Keratinocyte (primary cell): ENCODE measurements around the gene ALX4. TPM values are rescaled to one million over a fixed set of nuclear protein-coding genes. Genes with fewer than 3 reads are reported as not detected.

ENCODE experiments used
- DNase-seq: peaks from one replicate; pipeline ENCODE4 v3.0.0-alpha.2; 2011; ENCODE audit warnings: low read depth, missing footprints, low spot score
- FAIRE-seq: peaks from 2 replicates; lab custom pipeline; 2011; peaks lifted over from hg19 to GRCh38; lab: Jason Lieb, UNC
- H2AFZ ChIP-seq: 2 replicates; pipeline ENCODE4 v1.6.0; 2012; ENCODE audit warnings: low read length, control low read depth, inconsistent platforms; ENCODE audit not compliant: control insufficient read depth
- H3K27ac ChIP-seq: 2 replicates; pipeline ENCODE4 v1.5.1; 2011; ENCODE audit warnings: low read length; ENCODE audit not compliant: control insufficient read depth, insufficient read depth
- H3K27me3 ChIP-seq: 3 replicates; pipeline ENCODE4 v1.6.0; 2011; ENCODE audit warnings: low read length; ENCODE audit not compliant: control insufficient read depth, insufficient read depth; ENCODE audit errors: extremely low read depth
- H3K36me3 ChIP-seq, 2 experiments: 2 replicates in 1 of 2; 3 replicates in 1 of 2; pipeline ENCODE4 v1.5.1; 2011; ENCODE audit warnings: low read length in 2 of 2, mild to moderate bottlenecking in 1 of 2; ENCODE audit not compliant: control insufficient read depth in 2 of 2, insufficient read depth in 2 of 2; ENCODE audit errors: extremely low read depth in 1 of 2
- H3K4me1 ChIP-seq: 3 replicates; pipeline ENCODE4 v1.5.1; 2011; ENCODE audit warnings: low read length; ENCODE audit not compliant: control insufficient read depth, insufficient read depth; ENCODE audit errors: extremely low read depth
- H3K4me2 ChIP-seq: 3 replicates; pipeline ENCODE4 v1.6.0; 2011; ENCODE audit warnings: low read depth, low read length; ENCODE audit not compliant: control insufficient read depth, insufficient read depth; ENCODE audit errors: extremely low read depth
- H3K4me3 ChIP-seq, 3 experiments: fragments of 200-600 bp in 1 of 3; sonication (generic) in 1 of 3; 2 replicates in 2 of 3; 3 replicates in 1 of 3; pipeline ENCODE4 v1.5.1; 2011 to 2016; ENCODE audit warnings: low read length in 3 of 3, mild to moderate bottlenecking in 3 of 3, control low read depth in 2 of 3, inconsistent platforms in 1 of 3, low read depth in 1 of 3, mixed read lengths in 1 of 3, mixed run types in 1 of 3, moderate library complexity in 1 of 3; ENCODE audit not compliant: control insufficient read depth in 2 of 3, insufficient read depth in 2 of 3; ENCODE audit errors: extremely low read depth in 1 of 3
- H3K79me2 ChIP-seq: 2 replicates; pipeline ENCODE4 v1.6.0; 2012; ENCODE audit warnings: low read length; ENCODE audit not compliant: control insufficient read depth, insufficient read depth
- H3K9ac ChIP-seq: 3 replicates; pipeline ENCODE4 v1.6.0; 2011; ENCODE audit warnings: low read length; ENCODE audit not compliant: control insufficient read depth, insufficient read depth; ENCODE audit errors: extremely low read depth
- H3K9me1 ChIP-seq: 3 replicates; pipeline ENCODE4 v1.6.0; 2011; ENCODE audit warnings: low read length; ENCODE audit not compliant: control insufficient read depth, insufficient read depth; ENCODE audit errors: extremely low read depth
- H3K9me3 ChIP-seq: 2 replicates; pipeline ENCODE4 v1.5.1; 2012; ENCODE audit warnings: low read depth, low read length; ENCODE audit not compliant: control insufficient read depth
- H4K20me1 ChIP-seq: 3 replicates; pipeline ENCODE4 v1.6.0; 2011; ENCODE audit warnings: low read length; ENCODE audit not compliant: control insufficient read depth, insufficient read depth; ENCODE audit errors: extremely low read depth
- EZH2 ChIP-seq: IDR thresholded peaks from one replicate; pipeline ENCODE4 v1.6.1; 2012; ENCODE audit warnings: inconsistent platforms, mild to moderate bottlenecking, low read length, moderate library complexity
- dilution Hi-C: fragments of 300-500 bp; cut with MboI; formaldehyde crosslinking; loops from one replicate; pipeline ENCODE4 v1.7.0; 2020; ENCODE audit warnings: low sequenced_read_pairs; ENCODE audit not compliant: extremely low pct_ligation_motif_present
- polyA plus RNA-seq, 5 experiments: library from polyadenylated mRNA; depleted of rRNA in 3 of 5; stranded (reverse) in 3 of 5; stranded (forward) in 1 of 5; unstranded in 1 of 5; fragments of >200 nt; gene quantifications; 1 replicate in 1 of 5; 2 replicates in 3 of 5; 3 replicates in 1 of 5; pipeline versions ENCODE4 v1.2.1 to v1.2.3, GENCODE V29; 2011 to 2012; ENCODE audit warnings: missing spikeins in 2 of 5, low read depth in 1 of 5, low replicate concordance in 1 of 5
- TF ChIP-seq, protein P1 (sequence below), 3 experiments: IDR thresholded peaks in 1 of 3; conservative IDR thresholded peaks in 1 of 3; optimal IDR thresholded peaks in 1 of 3; 2 replicates in 2 of 3; 3 replicates in 1 of 3; pipeline versions ENCODE3 to v1.5.1; 2011; ENCODE audit warnings: low read length in 3 of 3, mild to moderate bottlenecking in 3 of 3, moderate library complexity in 2 of 3, control low read depth in 1 of 3, inconsistent platforms in 1 of 3; ENCODE audit not compliant: insufficient read depth in 2 of 3; ENCODE audit errors: extremely low read depth in 1 of 3

Gene ALX4
- polyA plus RNA-seq, 1 donor (not counting 4 experiments of a cell fraction or from before 2014, with no cell fraction given) = not detected

DNA sequence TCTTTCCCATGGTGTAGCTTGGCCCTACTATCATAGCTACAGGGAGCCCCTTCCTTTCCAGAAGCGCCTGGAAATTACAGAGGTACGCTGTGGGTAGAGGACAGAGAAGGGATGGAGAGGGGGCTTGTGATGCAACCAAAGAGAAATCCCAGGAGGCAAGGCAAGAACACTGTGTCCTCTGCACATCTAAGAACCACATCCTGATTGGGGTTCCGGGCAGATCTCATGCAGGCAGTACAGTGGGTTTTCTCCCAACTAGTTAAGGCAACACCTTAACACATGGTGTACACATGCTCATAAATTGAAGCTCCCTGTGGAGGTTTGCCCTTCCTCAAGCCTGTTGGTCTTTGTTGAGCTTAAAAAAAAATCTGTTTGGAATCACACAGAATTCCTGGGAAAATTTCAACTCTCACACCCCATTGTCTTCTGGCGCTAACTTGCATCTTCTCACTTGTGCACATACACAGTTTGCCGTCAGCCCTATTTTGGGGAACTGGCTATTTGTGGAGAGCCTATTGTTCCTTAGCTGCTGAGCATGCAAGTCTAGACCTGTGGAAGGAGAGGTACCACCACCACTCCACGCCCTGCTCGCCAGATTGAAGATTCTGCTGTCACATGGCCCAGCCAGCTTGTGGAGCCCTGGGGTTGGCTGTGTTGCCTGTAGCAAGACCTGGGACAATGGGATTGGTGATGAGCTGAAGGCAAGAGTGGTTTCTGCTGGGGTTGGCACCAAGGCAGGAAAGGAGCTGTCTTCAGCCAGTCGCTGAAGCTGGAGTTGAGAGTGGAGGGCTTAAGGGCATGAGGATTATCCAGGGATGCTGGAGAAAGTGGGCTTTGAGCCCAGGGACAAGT, 52.4 kb downstream of the ALX4 start:
- no peak overlapping the region for H3K4me3 ChIP-seq
- H3K27me3 ChIP-seq = no peaks in the 10 kb centered on the region
- no peak overlapping the region for H2AFZ ChIP-seq
- H3K9me1 ChIP-seq = peaks cover 4% of the 10 kb centered on the region
- dilution Hi-C loops = no loop called here
- no peak for TF ChIP-seq EZH2
- TF ChIP-seq, protein P1, sequence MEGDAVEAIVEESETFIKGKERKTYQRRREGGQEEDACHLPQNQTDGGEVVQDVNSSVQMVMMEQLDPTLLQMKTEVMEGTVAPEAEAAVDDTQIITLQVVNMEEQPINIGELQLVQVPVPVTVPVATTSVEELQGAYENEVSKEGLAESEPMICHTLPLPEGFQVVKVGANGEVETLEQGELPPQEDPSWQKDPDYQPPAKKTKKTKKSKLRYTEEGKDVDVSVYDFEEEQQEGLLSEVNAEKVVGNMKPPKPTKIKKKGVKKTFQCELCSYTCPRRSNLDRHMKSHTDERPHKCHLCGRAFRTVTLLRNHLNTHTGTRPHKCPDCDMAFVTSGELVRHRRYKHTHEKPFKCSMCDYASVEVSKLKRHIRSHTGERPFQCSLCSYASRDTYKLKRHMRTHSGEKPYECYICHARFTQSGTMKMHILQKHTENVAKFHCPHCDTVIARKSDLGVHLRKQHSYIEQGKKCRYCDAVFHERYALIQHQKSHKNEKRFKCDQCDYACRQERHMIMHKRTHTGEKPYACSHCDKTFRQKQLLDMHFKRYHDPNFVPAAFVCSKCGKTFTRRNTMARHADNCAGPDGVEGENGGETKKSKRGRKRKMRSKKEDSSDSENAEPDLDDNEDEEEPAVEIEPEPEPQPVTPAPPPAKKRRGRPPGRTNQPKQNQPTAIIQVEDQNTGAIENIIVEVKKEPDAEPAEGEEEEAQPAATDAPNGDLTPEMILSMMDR (optimal IDR thresholded peaks at IDR 0.05 in 1 of 3, IDR thresholded peaks at IDR 0.05 in 1 of 3, conservative IDR thresholded peaks at IDR 0.05 in 1 of 3; ENCODE audit: extremely low read depth in 1 of 3, insufficient read depth in 2 of 3, low read length in 3 of 3) = no peak
- FAIRE-seq = no peak
- H3K4me1 ChIP-seq = peaks cover 22% of the 10 kb centered on the region
- H3K36me3 ChIP-seq = no peaks in the 10 kb centered on the region
- no peak overlapping the region for H3K4me2 ChIP-seq
- no peak for DNase-seq
- no peak overlapping the region for H3K9ac ChIP-seq
- no peaks in the 10 kb centered on the region for H3K79me2 ChIP-seq
- peaks cover 3% of the 10 kb centered on the region for H4K20me1 ChIP-seq
- no peak overlapping the region for H3K27ac ChIP-seq
- H3K9me3 ChIP-seq = peaks cover 2% of the 10 kb centered on the region

DNA sequence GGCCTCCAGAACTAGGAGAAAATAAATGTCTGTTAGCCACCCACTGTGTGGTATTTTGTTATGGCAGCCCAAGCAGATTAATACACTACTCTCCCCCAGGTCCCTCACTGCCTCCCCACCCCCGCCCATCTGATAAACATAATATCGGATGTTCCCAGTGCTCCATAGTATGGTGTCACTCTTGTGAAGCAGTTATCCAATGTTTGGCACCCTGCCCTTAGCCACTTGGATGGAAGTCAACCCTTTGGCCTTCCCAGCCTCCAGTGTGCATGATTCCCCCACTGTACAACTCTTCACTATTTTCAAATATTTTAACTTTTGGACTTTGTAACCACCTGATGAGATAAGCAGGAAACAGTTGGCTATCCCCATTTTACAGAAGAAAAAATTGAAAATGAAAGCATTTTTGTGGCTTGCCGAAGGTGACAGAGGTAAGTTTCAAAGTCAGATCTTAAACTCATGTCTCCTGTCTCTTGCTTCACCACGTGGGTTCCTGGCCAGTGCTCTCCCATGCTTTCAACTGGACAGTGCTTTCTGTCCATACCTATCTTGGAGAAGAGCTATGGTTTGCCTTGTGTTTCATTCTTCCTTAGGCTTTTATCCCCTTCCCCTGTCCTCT, 53.2 kb downstream of the ALX4 start:
- Histone ChIP-seq H3K4me1 (peaks cover 15% of the 10 kb centered on the region), H2AFZ (no peak overlapping the region), H3K79me2 (no peaks in the 10 kb centered on the region), H3K27me3 (no peaks in the 10 kb centered on the region), H4K20me1 (peaks cover 3% of the 10 kb centered on the region), H3K27ac (no peak overlapping the region), H3K4me2 (no peak overlapping the region), H3K9ac (no peak overlapping the region), H3K36me3 (no peaks in the 10 kb centered on the region), H3K4me3 (no peak overlapping the region), H3K9me3 (peaks cover 2% of the 10 kb centered on the region), H3K9me1 (peaks cover 4% of the 10 kb centered on the region)
- DNase-seq = no peak
- no peak for FAIRE-seq
- TF ChIP-seq EZH2 = no peak
- dilution Hi-C loops = no loop called here
